Stimulated activated naive CD8-positive, alpha-beta T cell treated with anti-CD3 and anti-CD28 coated beads, Interleukin-15, Interleukin-2, amounts not matched to agents 100 ng/mL and 50 ng/mL, for 24 hours (primary cell): ENCODE measurements around the gene SRP68.
A peak's percentile ranks its signal among the peaks of the same experiment; 100 is the strongest.
"Not testable (repeated sequence)": the region's sequence is repeated elsewhere in the genome, so short reads cannot be mapped to it uniquely, and the experiment has no call there.

Source experiments
- H3K27ac Mint-ChIP-seq: one replicate; pipeline ENCODE4 v1.8.0; 2021; ENCODE audit warnings: mild to moderate bottlenecking, mixed read lengths
- H3K27me3 Mint-ChIP-seq: one replicate; pipeline ENCODE4 v1.8.0; 2021; ENCODE audit warnings: mixed read lengths
- H3K36me3 Mint-ChIP-seq: one replicate; pipeline ENCODE4 v1.8.0; 2021; ENCODE audit warnings: low read depth, mixed read lengths
- H3K4me1 Mint-ChIP-seq: one replicate; pipeline ENCODE4 v1.8.0; 2021; ENCODE audit warnings: low read depth, mixed read lengths
- H3K4me3 Mint-ChIP-seq: one replicate; pipeline ENCODE4 v1.8.0; 2021; ENCODE audit warnings: mild to moderate bottlenecking, mixed read lengths
- H3K9me3 Mint-ChIP-seq: one replicate; pipeline ENCODE4 v1.8.0; 2021; ENCODE audit warnings: mixed read lengths

The SRP68 gene

DNA sequence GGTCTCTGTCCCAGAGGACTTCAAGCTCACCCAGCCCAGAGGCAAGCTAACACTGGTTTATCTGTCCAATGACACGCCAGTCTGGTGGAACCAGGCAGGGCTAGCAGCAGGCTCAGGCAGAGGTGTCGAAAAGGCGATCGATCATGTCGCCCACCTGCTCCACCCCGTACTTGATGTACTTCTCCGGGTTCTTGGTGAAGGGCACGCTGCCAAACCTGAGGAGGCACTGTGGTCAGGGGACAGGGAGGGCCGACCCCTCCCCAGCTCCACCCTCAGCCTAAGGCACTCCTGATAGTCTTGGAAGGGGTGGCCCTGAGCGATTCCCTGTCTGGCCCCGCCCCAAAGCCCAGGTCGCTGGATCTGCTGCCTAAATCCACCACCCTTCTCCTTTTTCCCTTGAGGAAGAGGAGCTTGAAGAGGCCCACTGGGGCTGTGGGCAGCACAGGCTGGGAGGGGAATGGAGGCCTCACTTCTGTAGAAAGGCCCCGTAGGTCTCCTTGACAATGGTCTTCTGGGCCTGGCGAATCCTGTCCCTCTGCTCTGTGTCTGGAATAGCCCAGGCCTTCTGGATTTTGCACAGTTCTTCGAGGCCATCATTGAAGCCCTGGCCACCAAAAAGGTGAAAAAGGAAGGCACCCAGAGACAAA is 11.3 kb upstream of the SRP68 start:
- Mint-ChIP-seq H3K27me3 (peaks cover 6% of the 10 kb centered on the region), H3K9me3 (no peaks in the 10 kb centered on the region), H3K36me3 (peaks cover 15% of the 10 kb centered on the region), H3K4me1 (peaks cover 12% of the 10 kb centered on the region), H3K27ac (no peak overlapping the region), H3K4me3 (no peak overlapping the region)

DNA sequence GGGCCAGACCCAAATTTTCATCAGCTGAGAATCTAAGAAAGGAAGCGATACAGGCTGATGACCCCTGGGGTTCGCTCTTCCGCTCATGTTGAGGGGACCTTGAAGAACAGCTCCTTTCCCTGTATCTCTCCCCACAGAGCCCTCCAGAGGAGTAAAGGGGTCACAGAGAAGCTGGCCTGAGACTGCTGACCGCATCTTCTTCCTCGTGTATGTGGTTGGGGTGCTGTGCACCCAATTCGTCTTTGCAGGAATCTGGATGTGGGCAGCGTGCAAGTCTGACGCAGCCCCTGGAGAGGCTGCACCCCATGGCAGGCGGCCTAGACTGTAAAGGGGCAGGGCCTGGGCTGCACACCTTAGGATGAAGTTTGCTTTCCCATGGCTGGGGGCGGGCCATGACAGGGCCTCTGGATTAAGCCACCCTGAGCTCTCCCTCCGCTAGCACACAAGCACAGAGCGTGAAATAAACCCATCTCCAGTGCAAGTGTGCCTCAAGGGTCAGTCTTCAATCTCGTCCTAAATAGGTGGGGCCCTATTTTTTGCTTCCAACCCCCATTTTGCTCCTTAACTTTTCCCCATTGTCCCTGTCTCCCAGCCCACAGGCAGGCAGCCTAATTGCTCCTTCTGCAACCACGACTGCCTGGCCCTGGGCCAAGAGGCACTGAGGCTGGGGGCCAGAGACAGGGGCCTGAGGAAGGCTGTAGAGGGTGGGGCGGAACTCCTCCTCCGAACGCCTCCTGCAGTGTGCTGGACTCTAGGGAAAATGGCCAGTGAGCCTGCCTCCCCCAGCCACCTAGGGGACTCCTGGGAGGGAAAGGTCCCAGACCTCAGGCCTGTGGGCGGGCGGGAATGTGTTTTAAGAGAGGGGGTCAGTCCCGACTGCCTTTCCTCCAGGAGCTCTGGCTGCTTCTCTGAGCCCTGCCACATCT is 10.3 kb upstream of the SRP68 start:
- Mint-ChIP-seq H3K9me3 (no peaks in the 10 kb centered on the region), H3K4me1 (peaks cover 16% of the 10 kb centered on the region), H3K36me3 (peaks cover 15% of the 10 kb centered on the region), H3K27ac (no peak overlapping the region), H3K4me3 (no peak overlapping the region), H3K27me3 (peaks cover 13% of the 10 kb centered on the region)

DNA sequence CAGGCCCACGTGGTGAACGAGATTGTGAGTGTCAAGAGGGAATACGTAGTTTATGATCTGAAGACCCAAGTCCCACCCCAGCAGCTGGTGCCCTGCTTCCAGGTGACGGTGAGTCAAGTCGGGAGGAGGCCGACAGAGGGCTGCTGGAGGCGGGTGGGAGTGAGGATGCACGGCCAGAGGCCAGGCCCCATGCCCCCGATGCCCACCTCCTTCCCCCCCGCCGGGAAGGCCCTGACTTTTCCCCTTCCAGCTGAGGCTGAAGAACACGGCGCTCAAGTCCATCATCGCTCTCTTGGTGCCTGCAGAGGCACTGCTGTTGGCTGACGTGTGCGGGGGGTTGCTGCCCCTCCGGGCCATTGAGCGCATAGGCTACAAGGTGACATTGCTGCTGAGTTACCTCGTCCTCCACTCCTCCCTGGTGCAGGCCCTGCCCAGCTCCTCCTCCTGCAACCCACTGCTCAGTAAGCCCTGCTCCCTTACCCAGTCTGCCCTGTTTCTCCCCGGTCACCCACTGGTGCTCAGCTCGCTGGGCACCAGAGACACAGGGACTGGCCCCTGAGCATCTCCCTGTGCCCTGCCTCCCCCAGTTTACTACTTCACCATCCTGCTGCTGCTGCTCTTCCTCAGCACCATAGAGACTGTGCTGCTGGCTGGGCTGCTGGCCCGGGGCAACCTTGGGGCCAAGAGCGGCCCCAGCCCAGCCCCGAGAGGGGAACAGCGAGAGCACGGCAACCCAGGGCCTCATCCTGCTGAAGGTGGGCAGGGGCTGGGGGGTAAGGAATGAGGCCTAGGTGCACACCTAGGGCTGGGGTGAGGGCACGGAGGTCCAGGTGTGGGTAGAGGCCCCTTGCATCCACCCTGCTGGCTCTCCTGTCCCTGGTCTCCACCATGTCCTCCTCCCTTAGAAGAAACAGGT is 9.2 kb upstream of the SRP68 start:
- H3K9me3 Mint-ChIP-seq = no peaks in the 10 kb centered on the region
- H3K27ac Mint-ChIP-seq = no peak overlapping the region
- H3K36me3 Mint-ChIP-seq = peaks cover 15% of the 10 kb centered on the region
- peaks cover 24% of the 10 kb centered on the region for H3K27me3 Mint-ChIP-seq
- H3K4me3 Mint-ChIP-seq = no peak overlapping the region
- peaks cover 26% of the 10 kb centered on the region for H3K4me1 Mint-ChIP-seq

DNA sequence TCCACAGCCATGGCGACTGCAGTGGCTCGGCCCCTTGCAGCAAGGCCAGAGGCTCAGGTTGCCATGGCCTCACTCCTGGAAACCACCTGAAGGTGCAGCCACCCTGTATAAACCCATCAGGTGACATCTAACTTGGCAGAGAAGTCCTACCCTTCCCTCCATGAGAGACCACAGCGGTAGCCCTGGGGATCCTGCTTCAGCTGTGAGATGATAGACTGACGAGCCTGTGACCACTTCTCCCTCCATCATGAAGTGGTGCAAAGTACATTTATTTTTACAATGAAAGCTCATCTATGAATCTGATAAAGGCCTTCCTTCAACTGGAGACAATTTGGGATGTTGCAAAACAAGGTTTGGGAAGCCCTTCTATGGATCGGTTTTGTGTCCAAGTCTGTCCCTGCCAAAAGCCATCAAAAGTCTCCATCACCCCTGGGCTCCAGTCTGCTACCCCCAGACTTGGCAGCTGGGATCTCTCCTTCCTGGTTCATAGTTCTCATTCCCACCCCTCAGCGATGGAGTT is 8.5 kb upstream of the SRP68 start:
- Mint-ChIP-seq H3K4me3 (no peak overlapping the region), H3K36me3 (peaks cover 15% of the 10 kb centered on the region), H3K27ac (no peak overlapping the region), H3K27me3 (peaks cover 30% of the 10 kb centered on the region), H3K9me3 (no peaks in the 10 kb centered on the region), H3K4me1 (peaks cover 33% of the 10 kb centered on the region)

DNA sequence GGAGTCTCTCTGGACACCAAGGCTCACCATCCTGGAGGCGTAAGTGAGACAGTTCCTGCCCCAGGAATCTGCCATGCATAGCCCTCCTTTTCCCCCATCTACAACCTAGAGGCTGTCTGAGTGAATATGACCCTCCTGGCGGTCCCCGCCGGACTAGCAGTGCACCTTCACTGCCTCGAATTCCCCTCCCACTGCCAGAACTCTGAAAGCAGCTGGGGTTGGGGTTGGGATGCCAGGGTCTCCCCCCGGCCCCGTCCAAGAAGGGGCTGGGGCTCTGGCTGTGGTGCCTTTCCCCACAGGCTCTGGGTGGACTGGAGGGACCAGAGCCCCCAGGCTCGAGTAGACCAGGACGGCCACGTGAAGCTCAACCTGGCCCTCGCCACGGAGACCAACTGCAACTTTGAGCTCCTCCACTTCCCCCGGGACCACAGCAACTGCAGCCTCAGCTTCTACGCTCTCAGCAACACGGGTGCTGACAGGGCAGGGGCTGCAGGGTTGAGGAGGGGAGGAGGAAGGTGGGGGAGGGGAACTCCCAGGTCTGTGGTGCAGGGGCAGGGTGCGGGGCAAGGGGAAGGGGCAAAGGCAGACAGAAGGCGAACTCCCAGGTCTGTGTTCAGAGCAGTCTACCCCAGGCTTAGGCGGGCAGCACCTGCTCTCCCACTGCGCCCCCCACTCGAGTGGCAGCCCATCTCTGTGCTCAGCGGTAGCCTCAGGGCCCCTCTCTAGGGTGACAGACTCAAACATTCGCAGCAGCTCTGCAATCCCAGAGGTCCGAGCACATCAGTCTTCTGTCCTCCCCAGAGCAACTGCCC is 7.8 kb upstream of the SRP68 start:
- H3K4me3 Mint-ChIP-seq = no peak overlapping the region
- H3K27ac Mint-ChIP-seq = no peak overlapping the region
- H3K36me3 Mint-ChIP-seq = peaks cover 12% of the 10 kb centered on the region
- H3K9me3 Mint-ChIP-seq = no peaks in the 10 kb centered on the region
- peaks cover 40% of the 10 kb centered on the region for H3K4me1 Mint-ChIP-seq
- H3K27me3 Mint-ChIP-seq = peaks cover 37% of the 10 kb centered on the region

DNA sequence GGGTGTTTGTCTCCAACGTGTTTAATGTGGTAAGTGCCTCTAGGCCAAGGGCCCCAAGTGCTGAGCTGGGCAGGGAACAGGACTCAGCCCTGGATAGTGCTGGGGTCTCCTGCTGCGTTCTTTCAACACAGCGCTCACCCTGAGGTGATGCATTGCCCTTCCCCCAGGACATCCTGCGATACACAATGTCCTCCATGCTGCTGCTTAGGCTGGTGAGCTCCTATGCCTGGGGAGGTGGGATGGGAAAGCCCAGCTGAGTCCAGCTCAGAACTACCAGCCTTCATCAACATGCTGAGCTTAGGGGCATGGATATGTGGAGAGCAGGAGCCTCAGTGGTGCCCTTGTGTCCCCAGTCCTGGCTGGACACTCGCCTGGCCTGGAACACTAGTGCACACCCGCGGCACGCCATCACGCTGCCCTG is 7.2 kb upstream of the SRP68 start:
- no peak overlapping the region for H3K4me3 Mint-ChIP-seq
- peaks cover 7% of the 10 kb centered on the region for H3K36me3 Mint-ChIP-seq
- H3K9me3 Mint-ChIP-seq = no peaks in the 10 kb centered on the region
- H3K27me3 Mint-ChIP-seq = peaks cover 43% of the 10 kb centered on the region
- H3K27ac Mint-ChIP-seq = no peak overlapping the region
- peaks cover 46% of the 10 kb centered on the region for H3K4me1 Mint-ChIP-seq

DNA sequence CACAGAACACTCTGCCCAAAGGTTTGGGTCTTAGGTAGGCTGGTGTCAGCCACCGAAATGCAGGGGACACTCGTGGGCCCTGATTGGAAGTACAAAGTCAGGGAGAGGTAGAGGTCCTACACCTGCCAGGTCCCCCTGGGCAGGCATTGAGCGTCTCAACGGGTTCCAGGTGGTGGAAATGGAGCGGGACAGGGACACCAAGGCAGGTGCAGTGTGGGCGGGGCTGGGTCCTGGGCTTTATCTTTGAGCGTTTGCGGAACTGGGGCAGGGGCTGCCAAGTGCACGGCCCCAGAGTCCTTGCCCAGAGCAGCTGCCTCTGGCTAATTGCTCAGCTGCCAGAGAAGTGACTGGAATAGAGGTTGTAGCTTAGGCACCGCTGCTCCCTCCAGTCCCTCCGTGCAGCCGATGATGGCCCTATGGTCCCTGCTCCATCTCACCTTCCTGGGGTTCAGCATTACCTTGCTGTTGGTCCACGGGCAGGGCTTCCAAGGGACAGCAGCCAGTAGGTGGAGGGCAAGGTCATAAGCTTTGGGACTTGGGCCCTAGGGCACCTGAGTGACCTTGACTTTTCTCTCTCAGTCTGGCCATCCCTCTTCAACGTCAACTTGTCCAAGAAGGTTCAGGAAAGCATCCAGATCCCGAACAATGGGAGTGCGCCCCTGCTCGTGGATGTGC is 6.7 kb upstream of the SRP68 start, which contains the start of gene ZACN:
ZACN (plus strand) TSS at position 323 of the 675 bp plus-strand sequence; CDS start at position 406, 83 bp downstream.
- no peaks in the 10 kb centered on the region for H3K9me3 Mint-ChIP-seq
- no peak within 1 kb of the TSS for H3K4me3 Mint-ChIP-seq
- H3K27ac Mint-ChIP-seq = no peak within 1 kb of the TSS
- peaks cover 46% of the 10 kb centered on the region for H3K4me1 Mint-ChIP-seq
- H3K27me3 Mint-ChIP-seq = peaks cover 45% of the 10 kb centered on the region
- H3K36me3 Mint-ChIP-seq = peaks cover 1% of the 10 kb centered on the region

DNA sequence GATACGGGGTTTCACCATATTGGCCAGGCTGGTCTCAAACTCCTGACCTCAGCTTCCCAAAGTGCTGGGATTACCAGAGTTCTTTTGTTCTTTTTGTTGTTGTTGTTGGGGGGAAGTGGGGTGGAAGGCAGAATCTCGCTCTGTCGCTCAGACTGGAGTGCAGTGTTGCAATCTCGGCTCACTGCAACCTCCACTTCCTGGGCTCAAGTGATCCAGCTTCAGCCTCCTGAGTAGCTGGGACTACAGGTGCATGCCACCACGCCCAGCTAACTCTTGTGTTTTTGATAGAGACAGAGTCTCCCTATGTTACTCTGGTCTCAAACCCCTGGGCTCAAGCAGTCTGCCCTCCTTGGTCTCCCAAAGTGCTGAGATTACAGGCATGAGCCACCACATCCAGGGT is 6.1 kb upstream of the SRP68 start:
- not testable (repeated sequence) for H3K4me3 Mint-ChIP-seq, H3K9me3 Mint-ChIP-seq, H3K36me3 Mint-ChIP-seq, H3K27ac Mint-ChIP-seq
- peaks cover 46% of the 10 kb centered on the region for H3K4me1 Mint-ChIP-seq
- H3K27me3 Mint-ChIP-seq = peaks cover 51% of the 10 kb centered on the region

DNA sequence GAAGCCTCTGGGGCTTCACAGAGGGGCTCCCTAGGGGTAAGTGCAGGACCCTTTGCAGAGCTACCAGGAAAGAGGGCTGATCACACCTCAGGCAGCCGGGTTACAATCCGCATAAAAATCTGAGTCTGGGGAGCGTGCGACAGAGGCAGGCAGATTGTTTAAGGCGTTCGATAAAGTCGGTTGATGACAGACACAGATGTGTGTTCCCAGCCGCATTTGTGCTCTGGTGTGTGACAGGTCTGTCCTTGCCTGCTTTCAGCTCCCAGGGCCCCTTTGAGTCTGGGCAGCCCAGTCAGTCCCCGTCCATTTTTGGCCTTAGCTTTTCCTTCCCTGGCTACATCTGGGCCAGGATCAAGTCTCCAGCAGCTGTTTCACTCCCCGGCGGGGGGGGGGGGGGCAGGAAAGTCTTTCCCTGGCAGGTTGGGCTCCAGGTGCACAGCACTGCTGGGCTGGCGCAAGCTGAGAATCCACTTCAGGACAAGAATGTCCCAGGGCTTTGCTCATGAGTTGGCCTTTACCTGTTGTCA is 5.3 kb upstream of the SRP68 start:
- Mint-ChIP-seq H3K27me3 (peaks cover 51% of the 10 kb centered on the region), H3K4me3 (no peak overlapping the region), H3K9me3 (no peaks in the 10 kb centered on the region), H3K36me3 (no peaks in the 10 kb centered on the region), H3K27ac (no peak overlapping the region), H3K4me1 (peaks cover 50% of the 10 kb centered on the region)

DNA sequence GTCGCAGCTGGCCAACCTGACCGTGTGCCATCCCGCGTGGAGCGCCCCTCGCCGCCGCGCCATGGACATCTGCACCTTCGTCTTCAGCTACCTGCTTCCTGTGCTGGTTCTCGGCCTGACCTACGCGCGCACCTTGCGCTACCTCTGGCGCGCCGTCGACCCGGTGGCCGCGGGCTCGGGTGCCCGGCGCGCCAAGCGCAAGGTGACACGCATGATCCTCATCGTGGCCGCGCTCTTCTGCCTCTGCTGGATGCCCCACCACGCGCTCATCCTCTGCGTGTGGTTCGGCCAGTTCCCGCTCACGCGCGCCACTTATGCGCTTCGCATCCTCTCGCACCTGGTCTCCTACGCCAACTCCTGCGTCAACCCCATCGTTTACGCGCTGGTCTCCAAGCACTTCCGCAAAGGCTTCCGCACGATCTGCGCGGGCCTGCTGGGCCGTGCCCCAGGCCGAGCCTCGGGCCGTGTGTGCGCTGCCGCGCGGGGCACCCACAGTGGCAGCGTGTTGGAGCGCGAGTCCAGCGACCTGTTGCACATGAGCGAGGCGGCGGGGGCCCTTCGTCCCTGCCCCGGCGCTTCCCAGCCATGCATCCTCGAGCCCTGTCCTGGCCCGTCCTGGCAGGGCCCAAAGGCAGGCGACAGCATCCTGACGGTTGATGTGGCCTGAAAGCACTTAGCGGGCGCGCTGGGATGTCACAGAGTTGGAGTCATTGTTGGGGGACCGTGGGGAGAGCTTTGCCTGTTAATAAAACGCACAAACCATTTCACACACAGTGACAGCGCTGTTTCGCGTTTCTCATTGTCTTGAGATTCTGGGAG is 4.7 kb upstream of the SRP68 start:
- Mint-ChIP-seq H3K27me3 (peaks cover 51% of the 10 kb centered on the region), H3K27ac (no peak overlapping the region), H3K9me3 (no peaks in the 10 kb centered on the region), H3K4me3 (peak overlapping the region; percentile 75), H3K4me1 (peaks cover 50% of the 10 kb centered on the region), H3K36me3 (no peaks in the 10 kb centered on the region)

DNA sequence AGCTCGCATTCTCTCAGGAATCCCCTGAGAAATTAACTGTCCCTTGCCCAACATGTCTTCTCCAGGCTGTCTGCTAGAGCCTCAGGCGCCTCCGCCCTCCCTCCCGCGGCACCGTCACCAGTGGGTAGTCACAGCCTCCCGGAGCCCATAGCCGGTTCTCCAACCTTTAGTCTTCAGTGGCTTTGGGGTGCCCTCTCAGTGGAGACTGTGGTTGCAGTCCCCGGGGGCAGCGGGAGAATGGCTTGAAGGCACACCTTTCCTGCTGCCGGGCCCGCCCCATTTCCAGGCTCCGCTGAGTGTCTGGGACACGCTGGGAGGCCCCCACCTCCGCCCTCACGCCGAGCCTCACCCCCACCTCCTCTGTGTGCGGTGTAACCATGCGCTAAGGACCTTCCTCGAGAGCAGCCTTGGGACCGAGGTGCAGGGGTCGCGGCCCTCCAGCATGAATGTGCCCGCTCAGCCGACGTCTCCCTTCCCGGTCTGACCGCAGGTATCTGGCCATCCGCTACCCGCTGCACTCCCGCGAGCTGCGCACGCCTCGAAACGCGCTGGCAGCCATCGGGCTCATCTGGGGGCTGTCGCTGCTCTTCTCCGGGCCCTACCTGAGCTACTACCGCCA is 3.9 kb upstream of the SRP68 start:
- Mint-ChIP-seq H3K4me1 (peaks cover 54% of the 10 kb centered on the region), H3K36me3 (no peaks in the 10 kb centered on the region), H3K27me3 (peaks cover 51% of the 10 kb centered on the region), H3K4me3 (peak overlapping the region; percentile 75), H3K9me3 (no peaks in the 10 kb centered on the region), H3K27ac (no peak overlapping the region)

DNA sequence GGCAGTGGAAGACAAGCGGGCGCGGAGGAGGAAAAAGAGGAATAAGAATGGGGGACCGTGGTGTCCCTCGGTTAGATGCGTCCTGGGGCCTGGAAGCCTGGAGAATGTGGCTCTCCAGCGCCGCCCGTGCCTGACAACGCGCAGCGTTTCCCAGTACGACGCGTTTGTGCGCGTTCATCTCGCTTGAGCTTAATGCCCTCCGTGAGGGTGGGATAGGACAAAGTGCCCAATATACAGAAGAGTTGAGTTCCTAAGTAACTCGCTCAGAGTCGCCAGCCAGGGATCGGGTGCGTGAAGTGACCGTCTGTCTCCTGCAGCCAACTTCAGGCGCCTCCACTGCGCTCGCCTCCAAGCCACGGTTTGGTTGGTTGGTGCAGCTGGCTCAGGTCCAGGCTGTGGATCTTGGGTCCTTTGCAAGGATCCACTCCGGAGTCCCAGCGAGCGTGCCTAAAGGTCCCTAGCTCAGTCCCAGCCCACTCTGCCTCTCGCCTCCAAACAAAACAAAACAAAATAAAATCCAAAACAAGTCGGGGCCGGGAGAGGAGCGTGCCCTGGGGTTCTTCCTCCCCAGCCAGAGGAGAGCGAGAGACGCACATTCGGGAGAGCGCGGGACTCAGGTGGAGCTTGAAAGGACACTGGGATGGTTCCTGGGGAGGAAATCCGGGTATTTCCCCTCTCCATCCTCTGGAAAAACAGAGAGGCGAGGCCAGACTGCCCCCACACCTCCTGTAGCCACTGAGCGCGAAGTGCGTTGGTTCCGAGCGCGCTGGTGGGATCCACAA is 3.2 kb upstream of the SRP68 start:
- H3K9me3 Mint-ChIP-seq = no peaks in the 10 kb centered on the region
- H3K36me3 Mint-ChIP-seq = no peaks in the 10 kb centered on the region
- H3K4me3 Mint-ChIP-seq = peak overlapping the region; percentile 68
- peaks cover 51% of the 10 kb centered on the region for H3K27me3 Mint-ChIP-seq
- H3K4me1 Mint-ChIP-seq = peaks cover 61% of the 10 kb centered on the region
- no peak overlapping the region for H3K27ac Mint-ChIP-seq
